Colonic mucosa (tissue), 4 donors: ENCODE results near the gene GSS. TPM values are rescaled to one million over a fixed set of nuclear protein-coding genes. Genes with fewer than 3 reads are reported as not detected.

ENCODE experiments used
- DNase-seq: peaks from one replicate; pipeline ENCODE4 v3.0.0-alpha.2; 2020
- H3K27ac ChIP-seq: fragments of 200-600 bp; one replicate; pipeline ENCODE4 v1.8.0; 2021
- H3K27me3 ChIP-seq: fragments of 200-600 bp; one replicate; pipeline ENCODE4 v1.8.0; 2021
- H3K36me3 ChIP-seq: fragments of 200-600 bp; one replicate; pipeline ENCODE4 v1.8.0; 2021
- H3K4me1 ChIP-seq: fragments of 200-600 bp; one replicate; pipeline ENCODE4 v1.8.0; 2021; ENCODE audit warnings: mild to moderate bottlenecking
- H3K4me3 ChIP-seq: fragments of 200-600 bp; one replicate; pipeline ENCODE4 v1.8.0; 2021
- H3K9ac ChIP-seq, 2 donors: one replicate each; pipeline ENCODE4 v1.7.0; 2013; ENCODE audit warnings: control low read depth in 2 of 2, low read depth in 2 of 2, low read length in 2 of 2
- H3K9me3 ChIP-seq: fragments of 200-600 bp; one replicate; pipeline ENCODE4 v1.8.0; 2021
- intact Hi-C: fragments of 100-400 bp; cut with DNase I; formaldehyde crosslinking; loops from one replicate; pipeline ENCODE4 v1.14.1; 2022
- total RNA-seq, 2 donors: library from RNA; stranded (reverse); fragmentation: NEBNext Ultra II Directional in 1 of 2; extraction: Animal tissue kit (Norgen Biotek cat#: 25700) in 1 of 2; gene quantifications; one replicate each; pipeline ENCODE4 v1.2.1, GENCODE V29; 2021
- TF ChIP-seq, protein P1 (sequence below): fragments of 200-600 bp; IDR thresholded peaks from one replicate; pipeline ENCODE4 v1.8.0; 2022; ENCODE audit warnings: antibody characterized with exemption, mild to moderate bottlenecking
- donor health status: healthy.
- donor health status: DM: no; HTN: no; CAD: no.
- donor health status: DM: no; HTN: no; CAD: no.

GSS gene
- total RNA-seq, 2 donors from 2014 or later, result 83.4 to 109 TPM

DNA sequence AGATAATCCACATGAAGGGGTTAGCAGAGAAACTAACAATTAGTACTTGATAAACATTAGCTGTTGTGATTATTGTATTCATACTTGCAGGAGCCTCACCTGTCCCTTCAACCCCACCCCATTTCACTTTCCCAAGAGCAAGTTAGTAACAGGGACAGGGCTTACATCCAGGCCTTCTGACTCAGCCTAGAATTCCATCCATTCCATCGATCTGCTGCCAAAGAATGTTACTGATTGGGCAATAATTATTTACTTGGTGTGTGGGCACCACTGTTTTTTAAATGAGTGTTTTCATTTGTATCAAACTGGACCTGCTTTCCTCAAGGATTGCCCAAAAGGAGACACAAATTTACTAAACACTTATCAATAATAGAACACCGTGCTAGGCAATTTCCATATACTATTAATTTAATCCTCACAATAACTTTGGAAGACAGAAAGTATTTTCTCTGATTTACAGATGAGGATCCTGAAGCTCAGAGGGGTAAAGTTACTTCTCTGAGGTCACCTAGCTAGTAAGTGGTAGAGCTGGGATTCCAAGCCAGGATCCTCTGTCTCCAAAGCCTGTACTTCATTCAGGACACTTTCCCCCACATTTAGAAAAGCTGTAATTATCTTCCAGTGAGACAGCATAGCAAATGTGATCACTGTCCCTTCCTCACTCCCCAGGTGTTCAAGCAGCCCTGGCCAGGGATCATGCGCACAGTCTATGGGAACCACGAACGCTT is 32.8 kb downstream of the GSS start:
- Histone ChIP-seq H3K27me3 (no peaks in the 10 kb centered on the region), H3K27ac (no peak overlapping the region), H3K9ac (no peak overlapping the region), H3K36me3 (peaks cover 37% of the 10 kb centered on the region), H3K4me3 (no peak overlapping the region), H3K9me3 (no peaks in the 10 kb centered on the region), H3K4me1 (no peaks in the 10 kb centered on the region)
- DNase-seq, result no peak
- TF ChIP-seq, protein P1, sequence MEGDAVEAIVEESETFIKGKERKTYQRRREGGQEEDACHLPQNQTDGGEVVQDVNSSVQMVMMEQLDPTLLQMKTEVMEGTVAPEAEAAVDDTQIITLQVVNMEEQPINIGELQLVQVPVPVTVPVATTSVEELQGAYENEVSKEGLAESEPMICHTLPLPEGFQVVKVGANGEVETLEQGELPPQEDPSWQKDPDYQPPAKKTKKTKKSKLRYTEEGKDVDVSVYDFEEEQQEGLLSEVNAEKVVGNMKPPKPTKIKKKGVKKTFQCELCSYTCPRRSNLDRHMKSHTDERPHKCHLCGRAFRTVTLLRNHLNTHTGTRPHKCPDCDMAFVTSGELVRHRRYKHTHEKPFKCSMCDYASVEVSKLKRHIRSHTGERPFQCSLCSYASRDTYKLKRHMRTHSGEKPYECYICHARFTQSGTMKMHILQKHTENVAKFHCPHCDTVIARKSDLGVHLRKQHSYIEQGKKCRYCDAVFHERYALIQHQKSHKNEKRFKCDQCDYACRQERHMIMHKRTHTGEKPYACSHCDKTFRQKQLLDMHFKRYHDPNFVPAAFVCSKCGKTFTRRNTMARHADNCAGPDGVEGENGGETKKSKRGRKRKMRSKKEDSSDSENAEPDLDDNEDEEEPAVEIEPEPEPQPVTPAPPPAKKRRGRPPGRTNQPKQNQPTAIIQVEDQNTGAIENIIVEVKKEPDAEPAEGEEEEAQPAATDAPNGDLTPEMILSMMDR, result no peak
- intact Hi-C loops, result no loop called here

DNA sequence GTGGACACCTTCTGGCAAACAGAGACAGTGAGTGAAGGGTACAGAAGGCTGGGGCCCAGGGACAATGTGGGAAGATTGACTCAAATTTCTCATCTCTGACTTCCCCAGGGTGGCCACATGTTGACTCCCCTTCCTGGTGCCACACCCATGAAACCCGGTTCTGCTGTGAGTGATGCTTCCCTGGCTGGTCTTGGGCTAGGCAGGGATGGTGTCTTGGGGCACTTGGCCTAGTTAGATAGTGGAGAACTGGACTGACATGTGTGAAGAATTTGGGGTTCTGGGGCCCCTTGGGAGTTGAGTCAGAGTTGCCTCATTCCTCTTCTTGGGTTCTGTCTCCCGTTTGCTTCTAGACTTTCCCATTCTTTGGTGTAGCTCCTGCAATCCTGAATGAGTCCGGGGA is 34.2 kb downstream of the GSS start:
- Histone ChIP-seq H3K27me3 (no peaks in the 10 kb centered on the region), H3K4me3 (no peak overlapping the region), H3K9ac (no peak overlapping the region), H3K9me3 (no peaks in the 10 kb centered on the region), H3K4me1 (no peaks in the 10 kb centered on the region), H3K36me3 (peaks cover 32% of the 10 kb centered on the region), H3K27ac (no peak overlapping the region)
- intact Hi-C loops, result no loop called here
- no peak for DNase-seq
- TF ChIP-seq, protein P1, result no peak

DNA sequence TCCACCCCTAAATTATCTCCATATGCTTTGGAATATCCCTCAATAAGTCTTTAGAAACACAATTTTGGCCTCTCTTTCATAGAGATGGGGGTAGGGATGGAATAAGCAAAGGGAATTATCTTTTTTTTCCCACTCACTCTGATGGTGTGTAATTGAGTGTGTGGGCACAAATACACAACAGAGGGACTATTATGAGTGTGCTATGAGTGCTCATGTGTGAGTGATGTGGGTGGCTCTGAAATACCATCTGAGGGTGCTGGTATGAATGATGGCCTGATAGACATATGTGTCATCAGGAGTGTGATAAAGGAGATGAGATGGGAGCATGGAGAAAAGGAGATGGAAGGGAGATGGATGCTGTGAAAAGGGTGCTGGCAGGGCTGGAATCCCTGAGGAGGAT is 35.6 kb downstream of the GSS start:
- Histone ChIP-seq H3K9ac (no peak overlapping the region), H3K4me1 (peaks cover 7% of the 10 kb centered on the region), H3K9me3 (no peaks in the 10 kb centered on the region), H3K4me3 (no peak overlapping the region), H3K36me3 (peaks cover 23% of the 10 kb centered on the region), H3K27me3 (no peaks in the 10 kb centered on the region), H3K27ac (no peak overlapping the region)
- intact Hi-C loops, result no loop called here
- no peak for DNase-seq
- TF ChIP-seq, protein P1, result no peak

DNA sequence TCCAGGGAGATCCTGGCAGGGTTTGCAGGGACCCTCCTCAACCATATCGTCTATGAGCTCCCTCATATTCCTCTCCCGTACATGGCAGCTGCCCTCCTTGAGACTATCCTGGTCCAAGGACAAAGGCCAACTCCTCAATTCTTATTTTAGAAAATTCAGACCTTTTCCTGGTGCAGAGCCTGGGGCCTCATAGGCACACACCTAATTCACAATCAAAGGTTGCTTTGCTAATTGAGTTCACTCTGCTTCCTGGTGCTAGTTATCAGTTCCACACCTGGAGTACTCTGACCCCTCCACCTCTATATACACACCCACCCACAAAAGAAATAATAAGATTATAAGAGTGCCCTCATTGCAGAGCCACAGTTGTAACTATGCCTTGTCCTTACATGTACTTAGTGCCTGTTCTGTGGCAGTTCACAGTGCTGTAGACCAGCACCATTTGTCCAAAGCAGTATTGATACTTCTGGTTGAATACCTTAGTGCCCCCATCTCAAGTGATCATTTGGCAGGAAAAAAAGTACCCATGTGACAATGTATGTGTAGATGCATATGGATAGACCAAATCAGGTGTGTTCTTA is 38.7 kb downstream of the GSS start:
- peak; percentile 69 for DNase-seq
- Histone ChIP-seq H3K27me3 (no peaks in the 10 kb centered on the region), H3K4me3 (no peak overlapping the region), H3K4me1 (peaks cover 17% of the 10 kb centered on the region), H3K9me3 (no peaks in the 10 kb centered on the region), H3K9ac (peak overlapping the region in 1 of 2 donors; percentile 55), H3K27ac (peak overlapping the region; percentile 86), H3K36me3 (peaks cover 11% of the 10 kb centered on the region)
- intact Hi-C loops, result no loop called here
- TF ChIP-seq, protein P1, result no peak

DNA sequence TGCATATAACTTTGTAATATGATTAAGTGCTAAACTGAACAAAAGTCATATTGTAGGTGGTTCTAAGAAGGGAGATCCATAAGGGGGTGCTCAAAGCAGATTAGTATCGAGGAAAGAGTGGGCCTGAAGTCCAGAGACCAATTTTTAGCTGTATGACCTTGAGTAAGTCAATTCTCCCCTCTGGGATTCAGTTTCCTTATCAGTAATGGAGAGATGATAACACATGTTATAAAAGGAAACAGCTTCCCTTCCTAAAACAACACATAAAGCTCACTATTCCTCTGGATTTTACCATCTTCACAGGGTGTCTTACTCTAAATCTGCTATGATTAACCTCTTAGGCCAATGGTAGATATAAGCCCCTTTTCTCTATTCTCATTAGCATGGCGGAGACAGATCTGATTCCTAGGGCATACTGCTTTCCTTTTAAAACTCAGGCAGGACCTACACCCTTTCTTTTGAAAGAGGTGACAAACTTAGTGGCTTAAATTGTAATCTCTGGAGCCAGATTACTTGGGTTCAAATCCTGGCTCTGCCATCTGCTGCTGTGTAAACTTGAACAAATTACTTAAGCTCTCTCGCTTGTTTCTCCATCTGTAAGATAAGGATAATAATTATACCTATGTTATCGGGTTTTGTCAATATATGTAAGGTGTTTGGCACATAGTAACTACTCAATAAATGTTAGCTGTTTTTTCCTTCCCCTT is 39.7 kb downstream of the GSS start:
- Histone ChIP-seq H3K9me3 (no peaks in the 10 kb centered on the region), H3K4me1 (peaks cover 17% of the 10 kb centered on the region), H3K27ac (peak overlapping the region; percentile 86), H3K9ac (peak overlapping the region; percentile 12 to 81), H3K36me3 (peaks cover 1% of the 10 kb centered on the region), H3K27me3 (no peaks in the 10 kb centered on the region), H3K4me3 (no peak overlapping the region)
- no peak for DNase-seq
- intact Hi-C loops, result no loop called here
- TF ChIP-seq, protein P1, result no peak
